Transverse colon (tissue), 4 donors: Measurements from ENCODE around the gene SIRT5.

Experiments used
- EP300 ChIP-seq: sonication (generic); formaldehyde crosslinking; IDR thresholded peaks from one replicate; pipeline ENCODE4 v1.6.1; 2017; ENCODE audit warnings: antibody characterized with exemption, low read depth
- POLR2A ChIP-seq: fragments of 450-650 bp; IDR thresholded peaks from one replicate; pipeline ENCODE4 v1.6.1; 2016; ENCODE audit warnings: antibody characterized with exemption, mild to moderate bottlenecking, moderate library complexity
- POLR2AphosphoS5 ChIP-seq, 3 donors: sonication (generic); formaldehyde crosslinking; IDR thresholded peaks; one replicate each; pipeline ENCODE4 v1.6.1; 2016; ENCODE audit warnings: antibody characterized with exemption in 3 of 3
- TF ChIP-seq, protein P1 (sequence below), 5 experiments: fragments of 200-600 bp in 3 of 5; fragments of 450-650 bp in 2 of 5; sonication (generic) in 3 of 5; IDR thresholded peaks; 1 replicate in 2 of 5; 2 replicates in 3 of 5; pipeline ENCODE4 v1.5.1; 2016 to 2017; ENCODE audit warnings: antibody characterized with exemption in 5 of 5, inconsistent platforms in 3 of 5, mild to moderate bottlenecking in 2 of 5, moderate library complexity in 1 of 5

DNA sequence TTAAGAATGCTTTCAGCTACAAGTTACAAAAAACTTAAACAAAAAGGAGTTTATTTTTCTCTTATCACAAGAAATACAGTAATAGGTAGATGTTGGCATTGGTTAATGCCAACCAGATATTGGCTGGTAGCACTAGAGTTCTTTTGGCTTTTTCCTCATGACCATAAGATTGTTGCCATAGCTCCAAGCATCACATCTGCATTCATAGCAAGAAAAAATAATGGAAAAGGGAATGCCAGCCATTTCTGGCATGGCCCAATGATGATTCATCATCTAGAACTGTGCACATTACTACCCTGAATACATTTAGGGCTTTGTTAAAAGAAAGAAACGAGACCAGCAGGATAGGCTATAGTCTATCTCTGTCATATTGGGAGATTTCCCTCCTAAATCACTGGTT is 20.8 kb upstream of the SIRT5 start:
- TF ChIP-seq POLR2A (no peak), POLR2AphosphoS5 (IDR thresholded peaks at IDR 0.05) (no peak), EP300 (no peak)
- TF ChIP-seq, protein P1, sequence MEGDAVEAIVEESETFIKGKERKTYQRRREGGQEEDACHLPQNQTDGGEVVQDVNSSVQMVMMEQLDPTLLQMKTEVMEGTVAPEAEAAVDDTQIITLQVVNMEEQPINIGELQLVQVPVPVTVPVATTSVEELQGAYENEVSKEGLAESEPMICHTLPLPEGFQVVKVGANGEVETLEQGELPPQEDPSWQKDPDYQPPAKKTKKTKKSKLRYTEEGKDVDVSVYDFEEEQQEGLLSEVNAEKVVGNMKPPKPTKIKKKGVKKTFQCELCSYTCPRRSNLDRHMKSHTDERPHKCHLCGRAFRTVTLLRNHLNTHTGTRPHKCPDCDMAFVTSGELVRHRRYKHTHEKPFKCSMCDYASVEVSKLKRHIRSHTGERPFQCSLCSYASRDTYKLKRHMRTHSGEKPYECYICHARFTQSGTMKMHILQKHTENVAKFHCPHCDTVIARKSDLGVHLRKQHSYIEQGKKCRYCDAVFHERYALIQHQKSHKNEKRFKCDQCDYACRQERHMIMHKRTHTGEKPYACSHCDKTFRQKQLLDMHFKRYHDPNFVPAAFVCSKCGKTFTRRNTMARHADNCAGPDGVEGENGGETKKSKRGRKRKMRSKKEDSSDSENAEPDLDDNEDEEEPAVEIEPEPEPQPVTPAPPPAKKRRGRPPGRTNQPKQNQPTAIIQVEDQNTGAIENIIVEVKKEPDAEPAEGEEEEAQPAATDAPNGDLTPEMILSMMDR (IDR thresholded peaks at IDR 0.05), result no peak
